Stimulated activated CD4-positive, alpha-beta T cell treated with anti-CD3 and anti-CD28 coated beads, Interleukin-4, amount 100 ng/mL, for 24 hours (primary cell): ENCODE measurements around the gene ADAMTS17.
A peak's percentile ranks its signal among the peaks of the same experiment; 100 is the strongest.

ENCODE experiments used
- DNase-seq: peaks from one replicate; pipeline ENCODE4 v3.0.0-alpha.2; 2020

The ADAMTS17 gene

DNA sequence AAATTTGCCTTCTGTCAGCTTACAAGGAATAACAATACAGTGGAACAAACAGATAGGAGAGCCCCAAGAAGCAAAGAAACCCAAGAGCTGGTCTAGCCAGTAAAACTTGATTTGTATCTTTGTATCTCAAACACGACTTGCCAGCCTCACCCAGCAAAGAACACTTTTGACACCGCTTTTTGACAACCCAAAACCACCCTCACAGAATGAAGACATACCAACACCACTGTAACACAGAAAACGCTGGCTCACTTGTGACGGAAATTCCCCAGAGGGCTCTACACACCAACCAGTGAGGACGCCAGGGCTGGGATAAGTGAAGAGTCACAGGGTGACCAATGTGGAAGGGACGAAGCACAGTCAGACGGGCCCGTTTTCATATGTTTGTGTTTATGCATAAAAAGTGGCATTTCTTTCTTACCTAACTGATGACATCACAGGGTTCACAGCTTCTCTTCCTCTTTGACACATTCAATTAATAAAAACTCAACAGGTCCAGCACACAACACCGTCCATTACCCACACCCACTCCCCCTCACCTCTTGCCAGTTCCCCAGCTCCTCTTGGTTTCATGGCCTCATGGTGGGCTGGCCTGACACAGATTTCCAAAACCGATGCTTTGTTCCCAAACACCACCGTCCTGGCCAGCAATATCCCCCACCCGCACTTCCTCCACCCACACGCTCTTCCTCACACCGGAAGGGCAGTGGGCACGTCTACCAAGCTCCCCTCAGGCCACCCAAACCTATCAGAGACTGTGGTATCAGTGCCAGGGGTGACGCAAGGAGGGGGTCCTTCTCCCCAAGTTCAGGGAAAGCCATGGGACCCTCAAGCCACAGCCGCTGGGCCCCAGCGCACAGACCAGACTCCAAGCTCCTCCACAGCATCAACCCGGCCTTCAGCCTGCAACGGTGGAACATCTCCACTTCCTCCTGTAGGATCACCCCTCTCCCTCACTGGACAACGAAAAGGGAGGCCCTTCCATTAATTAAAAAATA is 94.2 kb downstream of the ADAMTS17 start:
- DNase-seq: no peak

GRCh38 chr15:100245855-100246254 is 95.9 kb downstream of the ADAMTS17 start:
- DNase-seq: no peak

DNA sequence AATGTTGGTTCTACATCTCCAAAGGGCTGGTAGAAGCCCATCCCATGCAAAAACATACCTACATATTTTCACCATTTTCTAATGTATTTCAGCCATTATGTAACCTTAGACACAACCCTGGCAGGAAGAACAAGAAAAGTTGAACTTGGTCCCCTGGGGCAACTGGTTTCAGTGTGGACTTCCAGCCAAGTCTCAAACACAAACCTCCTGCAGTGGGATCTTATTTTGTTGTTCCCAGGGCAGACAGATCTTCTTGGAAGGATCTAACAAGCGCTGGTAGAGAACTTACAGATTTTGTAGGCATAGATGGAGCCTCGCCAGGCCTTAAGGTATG is 96.3 kb downstream of the ADAMTS17 start:
- no peak for DNase-seq

DNA sequence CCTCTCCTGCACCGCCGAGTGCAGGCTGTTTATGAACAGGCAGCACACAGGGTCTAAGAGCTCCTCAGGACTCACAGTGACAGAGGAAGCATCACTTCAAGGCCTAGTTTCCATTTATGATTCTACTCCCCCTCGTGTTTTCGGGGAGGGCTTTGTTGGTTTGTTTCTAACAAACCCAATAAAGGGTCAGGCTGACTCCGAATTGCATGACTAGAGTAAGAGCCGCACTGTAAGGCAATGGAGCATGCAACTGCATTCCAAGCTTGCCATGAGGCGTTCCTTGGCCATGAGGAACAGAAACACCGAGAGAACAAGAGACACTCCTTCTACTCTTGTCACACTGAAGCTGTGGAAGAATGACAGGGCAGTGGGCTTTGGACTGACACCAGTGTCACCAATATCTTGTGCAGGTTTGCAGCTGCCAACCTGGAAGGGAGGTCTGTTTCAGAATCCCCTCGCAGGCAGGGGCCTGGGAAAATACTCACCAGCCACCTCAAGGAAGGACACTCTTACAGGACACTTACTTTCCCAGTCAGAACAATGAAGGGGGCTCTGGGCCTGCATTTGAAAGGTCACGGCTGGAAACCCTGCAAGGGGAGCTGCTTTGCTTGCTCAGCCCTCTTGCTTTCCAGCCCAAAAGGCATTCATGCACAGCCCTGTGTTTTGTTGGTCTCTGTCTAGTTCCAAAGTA is 96.8 kb downstream of the ADAMTS17 start:
- no peak for DNase-seq

DNA sequence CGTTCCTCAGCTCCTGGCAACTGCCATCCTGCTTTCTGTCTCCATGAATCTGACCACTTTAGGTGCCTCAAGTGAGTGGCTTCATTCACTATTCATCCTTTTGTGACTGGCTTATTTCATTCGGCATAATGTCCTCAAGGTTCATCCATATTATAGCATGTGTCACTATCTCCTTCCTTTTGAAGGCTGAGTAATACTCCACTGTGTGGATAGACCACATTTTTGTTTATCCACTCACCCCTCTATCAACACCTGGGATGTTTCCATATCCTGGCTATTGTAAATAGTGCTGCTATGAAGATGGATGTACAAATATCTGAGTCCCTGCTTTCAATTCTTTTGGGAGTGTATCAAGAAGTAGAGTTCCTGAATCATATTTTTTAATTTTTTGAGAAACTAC is 98.8 kb downstream of the ADAMTS17 start:
- DNase-seq: no peak

DNA sequence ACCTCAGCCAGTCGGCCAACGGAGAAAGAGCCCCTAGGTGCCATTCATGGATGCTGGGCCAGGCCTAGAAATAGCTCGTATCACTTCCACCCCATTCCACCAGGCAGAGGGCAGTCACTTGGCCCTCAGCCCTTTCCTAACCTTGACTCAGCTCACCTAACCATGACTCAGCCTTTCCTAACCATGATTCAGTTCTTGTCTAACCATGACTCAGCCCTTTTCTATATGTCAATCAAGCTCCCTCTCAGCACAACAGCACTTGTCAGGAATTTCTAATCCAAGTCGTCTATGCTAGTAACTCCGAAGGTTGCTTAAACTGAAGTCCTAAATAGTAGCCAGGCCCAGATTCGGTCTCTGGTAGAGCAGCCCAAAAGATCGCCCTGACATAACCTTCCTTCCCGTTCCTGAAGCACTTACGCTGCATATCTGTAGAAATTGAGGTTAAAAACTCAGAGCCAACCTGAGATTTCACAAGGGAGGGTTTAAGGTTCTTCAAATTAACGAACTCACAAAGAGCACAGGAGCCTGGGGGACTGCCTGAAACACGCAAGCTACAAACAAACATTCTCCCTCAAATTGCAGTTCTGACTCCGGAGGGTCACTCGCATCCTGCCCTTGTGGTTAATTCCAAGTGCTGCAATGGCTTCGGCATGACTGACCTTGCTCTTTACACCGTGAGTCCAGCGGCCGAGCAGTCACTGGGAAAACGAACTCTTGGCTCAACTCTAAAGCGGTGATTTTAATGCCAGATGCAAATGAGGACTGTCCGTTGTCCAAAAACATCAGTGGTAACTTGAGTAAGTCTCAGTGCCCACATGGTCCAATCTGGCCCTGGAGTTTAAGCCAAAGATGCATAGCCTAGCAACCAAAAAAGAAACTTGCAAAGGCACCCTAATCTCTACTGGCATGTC is 99.9 kb downstream of the ADAMTS17 start:
- DNase-seq: no peak

- DNase-seq: no peak
Measured at GRCh38 chr15:100236981-100237720, 104.6 kb downstream of the ADAMTS17 start.

DNA sequence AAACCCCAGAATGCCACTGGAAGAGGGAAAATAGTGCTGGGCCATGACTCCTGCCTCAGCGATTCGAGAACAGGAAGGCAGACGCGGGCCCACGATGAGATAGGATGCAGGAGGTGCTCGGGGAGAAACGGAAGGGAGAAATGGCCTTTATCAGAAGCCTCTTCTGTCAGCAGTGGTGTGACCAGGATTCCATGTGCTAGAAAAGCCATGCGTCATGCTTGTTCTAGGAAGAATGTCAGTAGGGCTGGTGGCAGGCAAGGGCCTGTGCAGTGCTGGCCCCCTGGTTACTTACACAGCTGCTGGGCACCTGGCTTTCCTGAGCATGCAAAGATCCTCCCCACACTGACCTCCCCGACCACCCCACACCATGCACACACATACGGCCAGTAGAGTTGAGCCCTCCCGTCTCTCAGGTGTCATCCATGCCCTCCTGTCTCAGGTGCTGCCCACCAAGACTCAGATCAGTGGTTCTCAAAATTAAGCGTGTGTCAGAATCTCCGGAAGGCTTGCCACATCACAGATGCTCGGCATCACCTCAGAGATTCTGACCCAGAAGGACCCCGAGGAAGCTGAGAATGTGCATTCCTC is 106.7 kb downstream of the ADAMTS17 start:
- no peak for DNase-seq

DNA sequence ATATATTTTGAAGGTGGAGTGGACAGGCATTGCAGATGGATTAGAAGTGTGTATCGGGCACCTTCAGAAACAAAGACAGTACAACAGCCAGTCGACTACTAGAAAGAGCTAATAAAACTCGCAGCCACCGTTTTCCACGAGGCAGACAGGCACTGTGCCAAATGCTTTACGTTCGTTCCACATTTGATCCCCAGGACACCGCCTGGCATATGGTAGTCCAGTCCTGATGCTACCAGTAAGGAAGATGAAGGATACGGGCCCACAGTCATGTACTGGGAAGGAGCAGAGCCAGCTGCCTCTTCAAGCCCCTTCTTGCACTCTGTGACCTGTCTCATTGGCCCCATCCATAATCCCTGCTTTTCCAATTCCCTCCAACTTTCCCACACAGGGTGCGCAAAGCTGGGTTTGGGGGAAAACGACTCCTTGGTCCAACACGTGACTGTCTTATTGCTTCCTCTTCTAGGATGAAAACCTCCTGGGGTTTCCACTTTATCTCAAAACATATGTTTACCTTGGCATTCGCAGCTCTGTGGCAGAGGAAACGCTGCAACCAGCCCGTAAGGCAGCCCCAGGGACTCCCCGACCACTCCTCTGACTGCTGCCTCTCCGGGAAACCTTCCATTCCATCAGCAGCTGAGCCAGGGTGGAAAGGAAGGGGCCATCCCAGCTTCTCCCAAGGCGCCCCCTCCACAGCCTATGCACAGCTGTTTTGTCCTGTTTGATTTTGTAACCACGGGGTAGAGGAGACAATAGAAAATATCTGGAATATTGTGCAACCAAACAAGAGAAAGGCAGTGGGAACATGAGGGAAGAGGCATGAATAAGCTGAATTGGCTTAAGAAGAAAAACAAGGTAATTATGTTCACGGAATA is 107.4 kb downstream of the ADAMTS17 start:
- DNase-seq: no peak

DNA sequence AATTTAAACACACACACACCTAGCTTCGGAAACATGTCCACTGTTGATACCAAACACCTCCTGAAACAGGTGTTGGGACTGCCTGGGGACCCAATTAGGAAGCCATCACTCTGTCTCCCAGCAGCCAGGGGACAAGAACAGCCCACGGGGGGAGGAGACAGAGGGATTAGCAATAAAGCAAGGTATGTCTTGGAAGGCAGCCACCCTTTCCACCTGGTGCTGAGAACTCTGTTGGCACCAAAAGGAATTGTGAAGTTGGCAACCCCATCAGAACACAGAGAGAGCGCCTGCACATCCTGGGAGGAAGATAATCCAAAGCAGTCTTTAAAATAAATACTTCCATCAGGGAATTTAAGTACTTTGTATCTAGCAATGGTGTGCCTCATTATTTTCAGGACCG is 111.0 kb downstream of the ADAMTS17 start:
- DNase-seq: no peak

GRCh38 chr15:100229181-100230163 is 112.3 kb downstream of the ADAMTS17 start:
- peak; percentile 4 for DNase-seq

DNA sequence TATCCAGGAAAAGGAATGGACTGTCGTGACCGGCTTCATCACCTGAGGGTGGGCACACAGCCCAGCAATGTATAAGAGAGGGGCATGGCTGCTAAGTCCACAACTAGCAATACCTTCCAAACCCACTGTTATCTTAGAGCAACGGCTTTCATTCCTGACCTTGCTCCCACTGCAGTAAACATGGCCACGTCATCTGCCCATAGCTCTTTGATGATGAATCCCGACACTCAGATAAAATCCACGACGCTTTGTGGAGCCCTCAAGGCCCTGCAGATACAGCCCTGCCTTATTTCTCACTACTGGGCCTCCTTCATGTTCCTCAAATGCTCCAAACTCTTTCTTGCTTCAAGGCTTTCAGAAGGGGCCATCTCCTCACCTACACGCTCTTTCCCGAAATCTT is 114.0 kb downstream of the ADAMTS17 start:
- no peak for DNase-seq

DNA sequence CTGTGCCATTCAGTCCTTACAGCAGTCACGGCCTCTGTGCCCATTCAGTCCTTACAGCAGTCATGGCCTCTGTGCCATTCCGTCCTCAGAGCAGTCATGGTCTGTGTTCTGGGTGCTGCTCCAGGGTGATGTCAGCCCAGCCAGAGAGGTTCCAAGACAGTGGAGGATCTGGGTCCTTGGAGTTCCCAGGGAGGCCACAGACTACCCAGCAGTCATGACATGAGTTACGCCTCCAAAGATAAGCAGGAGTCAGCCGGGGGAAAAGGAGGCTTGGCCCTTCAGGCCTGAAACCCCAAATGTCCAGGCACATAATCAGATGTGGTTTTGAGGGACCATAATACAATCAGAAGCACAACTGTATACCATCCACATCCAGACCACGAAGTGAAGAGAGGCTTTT is 115.7 kb downstream of the ADAMTS17 start:
- DNase-seq: no peak

GRCh38 chr15:100224206-100225185 is 117.3 kb downstream of the ADAMTS17 start:
- no peak for DNase-seq

DNA sequence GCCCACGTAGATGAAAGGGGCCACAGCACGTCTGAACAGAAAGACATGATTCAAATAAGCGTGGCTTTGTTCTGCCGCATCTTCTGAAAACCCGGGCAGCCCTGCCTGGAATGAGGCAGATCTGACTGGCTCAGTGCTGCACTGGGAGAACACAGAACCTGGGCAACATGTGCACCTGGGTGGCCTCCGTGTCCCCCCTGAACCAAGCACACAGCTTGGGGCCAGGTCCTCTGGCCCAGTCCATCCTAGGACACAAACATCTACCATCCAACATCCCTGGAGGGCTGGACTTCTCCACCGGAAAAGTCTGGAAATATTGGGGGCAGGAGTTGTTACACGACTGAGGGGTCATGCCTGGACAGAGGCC is 119.4 kb downstream of the ADAMTS17 start:
- no peak for DNase-seq

GRCh38 chr15:100221471-100222348 is 120.1 kb downstream of the ADAMTS17 start:
- DNase-seq: no peak

DNA sequence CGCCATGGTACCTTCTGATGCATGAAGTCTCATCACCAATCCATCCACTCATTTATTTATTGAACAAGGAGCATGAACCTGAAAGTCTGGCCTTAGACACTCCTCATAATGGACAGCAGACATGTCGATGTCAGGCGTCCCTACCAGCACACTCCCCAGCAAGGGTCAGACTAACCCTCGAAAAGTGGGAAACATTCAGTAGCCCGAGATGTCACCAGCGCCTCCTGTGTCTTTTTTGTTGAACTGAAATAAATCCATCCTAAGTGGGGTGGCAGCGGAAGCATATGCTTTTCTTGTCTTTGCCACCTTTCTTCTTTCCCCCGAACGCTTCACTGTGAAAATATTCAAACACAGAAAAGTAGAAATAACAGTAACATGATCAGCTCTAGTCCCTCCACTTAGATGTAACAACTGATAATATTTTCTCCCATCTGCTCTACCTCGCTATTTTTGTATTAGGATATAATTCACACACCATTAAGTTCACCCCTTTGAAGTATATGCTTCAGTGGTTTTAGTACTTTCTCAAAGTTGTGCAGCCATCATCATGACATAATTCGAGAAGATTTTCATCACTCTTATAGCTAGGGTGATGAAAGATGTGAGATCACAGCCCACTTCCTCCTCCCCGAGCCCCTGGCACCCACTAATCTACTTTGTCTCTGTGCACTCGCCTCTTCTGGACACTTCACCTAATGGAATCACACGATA is 121.6 kb downstream of the ADAMTS17 start:
- DNase-seq: no peak
